Esophagus muscularis mucosa (tissue), 3 donors: ENCODE data around the gene DNASE1L1.

Experiments
- CTCF ChIP-seq, 3 experiments: fragments of 200-600 bp in 2 of 3; fragments of 450-650 bp in 1 of 3; sonication (generic) in 2 of 3; IDR thresholded peaks; one replicate each; pipeline ENCODE4 v1.5.1; 2017 to 2019; ENCODE audit warnings: antibody characterized with exemption in 3 of 3, mild to moderate bottlenecking in 2 of 3, moderate library complexity in 1 of 3
- POLR2A ChIP-seq: fragments of 450-650 bp; IDR thresholded peaks from one replicate; pipeline ENCODE4 v1.6.1; 2017; ENCODE audit warnings: antibody characterized with exemption, moderate library complexity, mild to moderate bottlenecking, low read depth
- POLR2AphosphoS5 ChIP-seq, 2 donors: sonication (generic); formaldehyde crosslinking; IDR thresholded peaks; one replicate each; pipeline ENCODE4 v1.6.1; 2017; ENCODE audit warnings: antibody characterized with exemption in 2 of 2

DNA sequence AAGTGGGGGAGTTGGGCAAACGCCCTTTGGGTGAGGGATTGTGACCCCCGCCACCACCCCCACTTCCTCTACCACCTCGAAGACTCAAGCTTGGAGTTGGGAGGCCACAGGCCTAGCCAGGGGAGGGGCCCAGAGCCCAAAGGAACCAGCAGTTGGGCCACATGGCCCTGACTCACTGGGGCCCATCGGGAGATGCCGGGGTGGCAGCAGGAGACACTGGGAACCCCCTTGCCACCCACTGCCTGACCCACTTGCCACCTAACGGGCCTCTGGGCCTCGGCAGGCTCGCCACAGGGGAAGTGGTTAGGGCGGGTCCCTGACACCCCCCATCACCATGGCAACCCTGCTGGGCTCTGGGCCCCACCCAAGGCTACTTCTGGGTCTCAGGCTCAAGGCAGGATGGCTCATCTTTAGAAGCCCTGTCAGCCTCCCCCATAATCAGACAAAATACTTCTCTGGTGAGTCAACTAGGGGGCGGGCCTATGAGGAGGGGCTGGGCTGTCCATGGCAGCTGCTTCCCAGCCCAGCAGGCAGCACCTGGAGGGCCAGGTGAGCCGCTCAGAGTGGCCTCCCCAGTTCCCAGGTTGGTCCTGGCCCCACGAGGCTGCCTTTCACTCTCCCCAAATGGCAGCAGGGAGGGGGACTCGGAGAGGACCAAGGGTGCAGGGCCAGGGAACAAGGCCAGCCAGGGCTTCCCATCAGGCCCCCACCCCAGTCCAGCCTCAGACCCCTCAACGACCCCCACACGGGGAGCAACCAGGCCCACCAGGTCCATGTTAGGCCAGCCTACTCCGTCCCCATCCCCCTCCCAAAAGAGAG lies 40.2 kb downstream of the DNASE1L1 start:
- TF ChIP-seq CTCF (IDR thresholded peaks at IDR 0.05) (no peak), POLR2AphosphoS5 (IDR thresholded peaks at IDR 0.05) (peak; percentile 27 to 60), POLR2A (no peak)
